IPS-15b (cell line): ENCODE data around the gene JAKMIP1.

ENCODE experiments used
- H3K27me3 ChIP-seq: one replicate; pipeline ENCODE4 v1.6.1; 2013; ENCODE audit warnings: low read length; ENCODE audit not compliant: control insufficient read depth, insufficient read depth
- H3K36me3 ChIP-seq: one replicate; pipeline ENCODE4 v1.6.1; 2013; ENCODE audit warnings: low read length; ENCODE audit not compliant: control insufficient read depth, insufficient read depth
- H3K4me1 ChIP-seq: one replicate; pipeline ENCODE4 v1.6.1; 2013; ENCODE audit warnings: mild to moderate bottlenecking, low read length; ENCODE audit not compliant: control insufficient read depth, insufficient read depth
- H3K4me3 ChIP-seq: one replicate; pipeline ENCODE4 v1.5.1; 2013; ENCODE audit warnings: low read depth, low read length
- H3K9ac ChIP-seq: one replicate; pipeline ENCODE4 v1.6.1; 2013; ENCODE audit warnings: low read depth, mild to moderate bottlenecking, low read length
- H3K9me3 ChIP-seq: one replicate; pipeline ENCODE4 v1.6.1; 2013; ENCODE audit warnings: mild to moderate bottlenecking, low read length; ENCODE audit not compliant: control insufficient read depth, insufficient read depth

The JAKMIP1 gene

DNA sequence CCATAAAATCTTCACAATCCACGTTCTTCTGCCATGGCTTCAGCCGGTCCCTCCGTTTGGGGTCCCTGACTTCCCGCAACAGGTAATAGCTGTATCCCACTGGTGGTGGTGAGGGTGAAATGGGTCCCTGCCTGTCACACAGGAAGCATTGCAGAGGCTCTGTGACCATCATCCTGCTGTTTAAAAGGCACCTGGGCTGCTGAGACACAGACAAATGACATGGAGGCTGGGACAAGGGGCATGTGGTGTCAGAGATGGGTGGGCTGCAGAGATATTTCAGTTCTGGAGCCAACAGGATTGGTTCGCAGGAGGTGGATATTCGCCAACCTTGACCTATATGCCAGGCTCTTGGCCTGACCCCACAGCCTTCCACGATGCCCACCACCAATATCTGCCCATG is 82.1 kb downstream of the JAKMIP1 start:
- H3K9me3 ChIP-seq = no peaks in the 10 kb centered on the region
- H3K36me3 ChIP-seq = no peaks in the 10 kb centered on the region
- peaks cover 7% of the 10 kb centered on the region for H3K4me1 ChIP-seq
- no peaks in the 10 kb centered on the region for H3K27me3 ChIP-seq
- no peak overlapping the region for H3K9ac ChIP-seq
- no peak overlapping the region for H3K4me3 ChIP-seq

- no peaks in the 10 kb centered on the region for H3K36me3 ChIP-seq
- H3K4me3 ChIP-seq = no peak overlapping the region
- H3K9me3 ChIP-seq = no peaks in the 10 kb centered on the region
- H3K9ac ChIP-seq = no peak overlapping the region
- peaks cover 7% of the 10 kb centered on the region for H3K4me1 ChIP-seq
- no peaks in the 10 kb centered on the region for H3K27me3 ChIP-seq
Observed at GRCh38 chr4:6116696-6117285, 83.6 kb downstream of the JAKMIP1 start.

GRCh38 chr4:6115746-6116586 is 84.4 kb downstream of the JAKMIP1 start:
- H3K4me3 ChIP-seq = no peak overlapping the region
- no peaks in the 10 kb centered on the region for H3K36me3 ChIP-seq
- H3K9ac ChIP-seq = no peak overlapping the region
- H3K9me3 ChIP-seq = no peaks in the 10 kb centered on the region
- H3K27me3 ChIP-seq = no peaks in the 10 kb centered on the region
- H3K4me1 ChIP-seq = peaks cover 7% of the 10 kb centered on the region

GRCh38 chr4:6115342-6115741 is 85.0 kb downstream of the JAKMIP1 start:
- peaks cover 7% of the 10 kb centered on the region for H3K4me1 ChIP-seq
- H3K27me3 ChIP-seq = no peaks in the 10 kb centered on the region
- H3K4me3 ChIP-seq = no peak overlapping the region
- no peaks in the 10 kb centered on the region for H3K9me3 ChIP-seq
- no peaks in the 10 kb centered on the region for H3K36me3 ChIP-seq
- H3K9ac ChIP-seq = no peak overlapping the region

GRCh38 chr4:6114601-6115000 is 85.7 kb downstream of the JAKMIP1 start:
- no peak overlapping the region for H3K9ac ChIP-seq
- no peak overlapping the region for H3K4me3 ChIP-seq
- no peaks in the 10 kb centered on the region for H3K9me3 ChIP-seq
- no peaks in the 10 kb centered on the region for H3K36me3 ChIP-seq
- H3K4me1 ChIP-seq = peaks cover 7% of the 10 kb centered on the region
- H3K27me3 ChIP-seq = no peaks in the 10 kb centered on the region

DNA sequence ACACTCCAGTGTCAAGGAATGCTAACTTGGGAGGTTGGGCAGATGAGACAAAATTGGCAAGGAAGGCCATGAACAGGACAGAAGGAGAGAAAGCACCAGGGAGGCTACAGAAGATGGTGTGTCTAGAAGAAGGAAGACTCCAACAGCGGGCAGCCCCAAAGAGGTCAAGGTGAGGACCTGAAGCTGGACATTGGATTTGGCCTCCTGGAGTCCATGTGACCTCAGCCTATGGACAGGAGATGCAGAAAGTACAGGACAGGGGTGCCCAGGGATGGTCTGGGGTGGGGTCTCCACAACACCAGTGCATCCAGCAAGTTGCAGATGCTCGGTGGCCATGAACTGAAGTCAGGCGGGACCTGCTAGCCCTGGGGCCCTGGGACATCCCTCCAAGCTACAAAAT is 86.2 kb downstream of the JAKMIP1 start:
- Histone ChIP-seq H3K36me3 (no peaks in the 10 kb centered on the region), H3K9me3 (no peaks in the 10 kb centered on the region), H3K4me1 (peaks cover 7% of the 10 kb centered on the region), H3K27me3 (no peaks in the 10 kb centered on the region), H3K4me3 (no peak overlapping the region), H3K9ac (no peak overlapping the region)

DNA sequence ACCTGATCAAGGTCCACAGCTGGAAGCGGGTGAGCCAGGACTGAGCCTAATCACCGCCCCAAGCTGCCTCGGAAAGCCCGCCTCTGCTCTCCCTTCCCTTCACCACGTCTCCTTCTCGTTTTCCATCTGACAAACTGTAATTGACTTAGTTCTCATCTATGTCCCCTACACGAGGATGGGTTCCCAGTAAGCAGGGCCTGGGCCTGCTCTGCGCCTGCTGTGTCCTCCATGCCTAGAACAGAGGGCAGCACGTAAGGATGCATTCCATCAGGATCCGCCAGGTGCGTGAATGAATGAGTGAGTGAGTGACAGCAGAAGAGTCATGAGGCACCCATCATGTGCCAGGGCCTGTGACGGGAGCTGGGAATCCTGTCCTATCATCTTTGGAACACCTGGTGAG is 86.7 kb downstream of the JAKMIP1 start:
- peaks cover 7% of the 10 kb centered on the region for H3K4me1 ChIP-seq
- no peaks in the 10 kb centered on the region for H3K36me3 ChIP-seq
- no peak overlapping the region for H3K4me3 ChIP-seq
- no peak overlapping the region for H3K9ac ChIP-seq
- H3K9me3 ChIP-seq = no peaks in the 10 kb centered on the region
- no peaks in the 10 kb centered on the region for H3K27me3 ChIP-seq

GRCh38 chr4:6112606-6113290 is 87.6 kb downstream of the JAKMIP1 start:
- H3K9me3 ChIP-seq = no peaks in the 10 kb centered on the region
- peaks cover 7% of the 10 kb centered on the region for H3K4me1 ChIP-seq
- H3K27me3 ChIP-seq = no peaks in the 10 kb centered on the region
- H3K9ac ChIP-seq = no peak overlapping the region
- no peak overlapping the region for H3K4me3 ChIP-seq
- H3K36me3 ChIP-seq = no peaks in the 10 kb centered on the region

DNA sequence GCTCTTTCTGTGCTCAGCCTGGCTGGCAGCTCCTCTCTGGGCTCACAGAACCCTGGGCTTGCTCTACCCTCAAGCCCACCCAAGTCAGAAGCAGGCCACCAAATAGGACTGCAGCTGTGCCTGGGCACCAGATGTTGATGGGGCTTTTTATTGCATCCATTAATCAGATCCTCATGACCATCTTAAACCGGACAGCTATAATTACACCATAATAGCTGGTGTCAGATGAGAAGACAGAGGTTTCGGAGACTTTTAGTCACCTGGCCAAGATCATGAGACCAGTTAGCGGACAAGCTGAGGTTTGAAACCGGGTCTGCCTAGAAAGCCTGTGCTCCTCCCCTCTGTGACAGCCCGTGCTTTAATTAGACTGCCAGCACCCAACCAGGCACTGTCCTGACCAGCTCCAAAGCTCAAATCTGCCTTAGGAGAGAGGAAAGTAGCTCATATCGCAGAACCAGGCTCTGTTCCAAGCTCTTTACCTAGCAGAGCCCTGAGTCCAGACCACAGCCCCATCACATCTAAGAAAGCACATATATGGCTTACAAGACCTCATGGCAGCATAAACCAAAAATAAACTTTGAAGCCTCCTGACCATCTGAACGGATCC is 88.9 kb downstream of the JAKMIP1 start:
- Histone ChIP-seq H3K4me1 (peaks cover under 1% of the 10 kb centered on the region), H3K36me3 (no peaks in the 10 kb centered on the region), H3K4me3 (no peak overlapping the region), H3K9ac (no peak overlapping the region), H3K9me3 (no peaks in the 10 kb centered on the region), H3K27me3 (peaks cover 7% of the 10 kb centered on the region)

DNA sequence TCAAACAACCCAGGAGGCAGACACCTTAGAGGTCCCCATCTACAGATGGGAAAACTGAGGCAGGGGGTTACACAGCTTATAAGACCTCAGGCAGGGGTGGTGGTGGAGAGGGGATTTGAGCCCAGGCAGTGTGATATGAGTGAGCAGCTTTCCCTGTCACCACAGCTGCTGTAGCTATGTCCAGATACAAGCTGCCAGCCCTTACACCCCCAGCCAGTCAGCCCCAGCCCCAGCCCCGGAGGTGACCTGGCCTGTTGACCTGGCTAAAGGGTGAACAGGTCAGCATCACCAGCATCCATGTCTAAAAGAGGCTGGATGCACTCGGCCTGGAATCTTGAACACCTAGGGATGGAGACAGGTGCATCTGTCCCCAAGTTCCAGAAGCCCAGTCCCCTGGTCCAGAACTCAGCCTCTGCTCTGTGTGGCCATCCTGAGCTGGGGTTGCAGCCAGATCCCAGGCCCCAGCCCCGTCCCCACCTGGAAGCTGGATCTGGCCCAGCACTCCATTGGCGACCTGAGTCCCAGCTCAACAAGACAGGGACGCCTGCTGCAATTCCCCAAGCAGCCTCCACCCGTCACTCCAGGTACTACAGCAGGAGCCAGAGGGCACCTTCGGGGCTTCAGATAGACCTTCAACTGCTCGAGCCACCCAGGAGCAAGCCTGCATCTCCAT is 89.5 kb downstream of the JAKMIP1 start:
- no peaks in the 10 kb centered on the region for H3K9me3 ChIP-seq
- peaks cover 14% of the 10 kb centered on the region for H3K27me3 ChIP-seq
- no peaks in the 10 kb centered on the region for H3K36me3 ChIP-seq
- no peak overlapping the region for H3K9ac ChIP-seq
- no peak overlapping the region for H3K4me3 ChIP-seq
- H3K4me1 ChIP-seq = no peaks in the 10 kb centered on the region

DNA sequence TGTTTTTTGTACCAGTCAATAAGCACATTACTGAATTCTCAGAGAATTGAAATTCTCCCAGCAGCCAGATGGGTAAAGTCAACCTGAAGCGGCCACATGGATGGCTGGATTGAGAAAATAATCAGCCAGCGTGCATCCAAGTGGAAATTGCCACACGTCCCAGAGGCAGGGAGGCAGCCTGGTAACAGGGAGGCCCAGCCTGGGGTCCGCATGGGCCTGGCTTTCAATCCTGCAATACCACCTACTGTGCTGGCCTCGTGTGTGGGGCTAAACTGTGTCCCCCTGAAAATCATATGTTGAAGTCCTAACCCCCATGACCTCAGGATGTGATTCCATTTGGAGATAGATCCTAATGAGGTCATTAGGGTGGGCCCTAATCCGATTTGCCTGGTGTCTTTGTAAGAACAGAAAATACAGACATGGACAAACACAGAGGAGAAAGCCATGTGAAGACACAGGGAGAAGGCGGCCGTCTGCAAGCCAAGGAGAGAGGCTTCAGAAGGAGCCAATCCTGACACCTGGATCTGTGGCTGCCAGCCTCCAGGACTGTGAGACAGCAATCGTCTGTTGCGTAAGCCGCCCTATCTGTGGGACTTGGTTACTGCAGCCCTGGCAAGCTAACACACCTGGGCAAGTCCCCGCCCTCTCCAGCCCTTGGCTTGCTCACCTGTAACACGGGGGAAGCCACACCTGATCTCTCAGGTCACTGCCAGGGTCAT is 90.3 kb downstream of the JAKMIP1 start:
- no peak overlapping the region for H3K9ac ChIP-seq
- no peak overlapping the region for H3K4me3 ChIP-seq
- peaks cover 18% of the 10 kb centered on the region for H3K27me3 ChIP-seq
- H3K36me3 ChIP-seq = no peaks in the 10 kb centered on the region
- H3K4me1 ChIP-seq = no peaks in the 10 kb centered on the region
- no peaks in the 10 kb centered on the region for H3K9me3 ChIP-seq
